IMR-90 (cell line): ENCODE data around the gene TGOLN2.

Experiments used
- BHLHE40 ChIP-seq: fragments of 150-350 bp; IDR thresholded peaks from 2 replicates; pipeline ENCODE4 v1.6.1; 2016; ENCODE audit warnings: mild to moderate bottlenecking, low read depth, low read length
- FOS ChIP-seq: fragments of 150-350 bp; IDR thresholded peaks from 2 replicates; pipeline ENCODE4 v1.6.1; 2016; ENCODE audit warnings: low read depth, low read length
- MAFK ChIP-seq: IDR thresholded peaks from 2 replicates; pipeline ENCODE4 v1.6.1; 2012; ENCODE audit warnings: low read depth, low read length, improper control_type of control experiment
- MXI1 ChIP-seq: IDR thresholded peaks from 2 replicates; pipeline ENCODE4 v1.6.1; 2012; ENCODE audit warnings: low read depth, mild to moderate bottlenecking, low read length, moderate library complexity, borderline replicate concordance
- POLR2A ChIP-seq: IDR thresholded peaks from 2 replicates; pipeline ENCODE4 v1.6.1; 2012; ENCODE audit warnings: mild to moderate bottlenecking, low read depth, low read length
- RCOR1 ChIP-seq: IDR thresholded peaks from 2 replicates; pipeline ENCODE4 v1.6.1; 2012; ENCODE audit warnings: mild to moderate bottlenecking, low read length, improper control_type of control experiment; ENCODE audit not compliant: insufficient replicate concordance
- SMC3 ChIP-seq: fragments of 150-350 bp; IDR thresholded peaks from 2 replicates; pipeline ENCODE4 v1.6.1; 2016; ENCODE audit warnings: low read depth, mild to moderate bottlenecking, antibody characterized with exemption, low read length, moderate library complexity
- TF ChIP-seq, protein P1 (sequence below): conservative IDR thresholded peaks from 2 replicates; pipeline ENCODE4 v1.5.1; 2012; ENCODE audit warnings: mild to moderate bottlenecking, low read depth, low read length, improper control_type of control experiment
- TF ChIP-seq, protein P2 (sequence below): fragments of 150-350 bp; IDR thresholded peaks from 2 replicates; pipeline ENCODE4 v1.6.1; 2017; ENCODE audit warnings: mild to moderate bottlenecking, antibody characterized with exemption, low read length, low read depth

DNA sequence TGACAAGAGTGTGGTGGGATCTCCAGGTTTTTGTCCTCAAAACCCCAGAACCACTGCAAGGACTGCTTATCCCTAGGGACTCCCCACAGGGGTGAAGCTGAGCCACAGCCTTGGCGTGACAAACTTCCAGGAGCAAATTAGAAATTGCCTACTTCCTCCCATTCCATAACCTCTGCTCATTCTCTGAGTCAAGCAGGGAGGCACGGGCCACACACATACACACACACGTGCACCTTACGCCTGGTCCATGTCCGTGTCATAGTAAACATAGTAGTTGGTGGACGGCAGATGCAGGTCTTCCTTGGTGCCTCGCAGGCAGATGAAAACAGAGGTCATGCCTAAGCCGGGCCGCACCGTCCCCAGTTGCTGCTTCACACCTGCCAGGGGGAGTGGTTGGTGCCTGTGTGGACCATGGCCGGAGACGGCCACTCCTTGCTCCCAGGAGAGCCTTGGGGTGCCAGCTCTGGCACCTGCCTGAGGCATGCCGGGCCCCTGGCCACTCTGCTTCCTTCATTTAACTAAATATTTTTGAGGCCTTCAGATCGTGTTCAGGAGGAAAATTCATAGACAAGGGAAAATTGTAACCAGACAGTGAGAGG lies 16.7 kb upstream of the TGOLN2 start:
- TF ChIP-seq, protein P1, sequence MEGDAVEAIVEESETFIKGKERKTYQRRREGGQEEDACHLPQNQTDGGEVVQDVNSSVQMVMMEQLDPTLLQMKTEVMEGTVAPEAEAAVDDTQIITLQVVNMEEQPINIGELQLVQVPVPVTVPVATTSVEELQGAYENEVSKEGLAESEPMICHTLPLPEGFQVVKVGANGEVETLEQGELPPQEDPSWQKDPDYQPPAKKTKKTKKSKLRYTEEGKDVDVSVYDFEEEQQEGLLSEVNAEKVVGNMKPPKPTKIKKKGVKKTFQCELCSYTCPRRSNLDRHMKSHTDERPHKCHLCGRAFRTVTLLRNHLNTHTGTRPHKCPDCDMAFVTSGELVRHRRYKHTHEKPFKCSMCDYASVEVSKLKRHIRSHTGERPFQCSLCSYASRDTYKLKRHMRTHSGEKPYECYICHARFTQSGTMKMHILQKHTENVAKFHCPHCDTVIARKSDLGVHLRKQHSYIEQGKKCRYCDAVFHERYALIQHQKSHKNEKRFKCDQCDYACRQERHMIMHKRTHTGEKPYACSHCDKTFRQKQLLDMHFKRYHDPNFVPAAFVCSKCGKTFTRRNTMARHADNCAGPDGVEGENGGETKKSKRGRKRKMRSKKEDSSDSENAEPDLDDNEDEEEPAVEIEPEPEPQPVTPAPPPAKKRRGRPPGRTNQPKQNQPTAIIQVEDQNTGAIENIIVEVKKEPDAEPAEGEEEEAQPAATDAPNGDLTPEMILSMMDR = no peak
- no peak for TF ChIP-seq BHLHE40
- no peak for TF ChIP-seq POLR2A
- TF ChIP-seq, protein P2, sequence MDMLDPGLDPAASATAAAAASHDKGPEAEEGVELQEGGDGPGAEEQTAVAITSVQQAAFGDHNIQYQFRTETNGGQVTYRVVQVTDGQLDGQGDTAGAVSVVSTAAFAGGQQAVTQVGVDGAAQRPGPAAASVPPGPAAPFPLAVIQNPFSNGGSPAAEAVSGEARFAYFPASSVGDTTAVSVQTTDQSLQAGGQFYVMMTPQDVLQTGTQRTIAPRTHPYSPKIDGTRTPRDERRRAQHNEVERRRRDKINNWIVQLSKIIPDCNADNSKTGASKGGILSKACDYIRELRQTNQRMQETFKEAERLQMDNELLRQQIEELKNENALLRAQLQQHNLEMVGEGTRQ = no peak
- no peak for TF ChIP-seq RCOR1
- no peak for TF ChIP-seq MXI1
- TF ChIP-seq MAFK = no peak
- no peak for TF ChIP-seq FOS
- no peak for TF ChIP-seq SMC3
